DOHH2 (cell line): ENCODE data around the gene MRPL44.

Experiments
- H3F3A ChIP-seq: fragments of 200-600 bp; sonication (generic), shearing (Covaris generic); 2 replicates; pipeline ENCODE4 v1.6.0; 2016; ENCODE audit warnings: antibody characterized with exemption, mild to moderate bottlenecking; ENCODE audit not compliant: control insufficient read depth, insufficient read depth
- H3K27ac ChIP-seq: fragments of 200-600 bp; sonication (generic); 2 replicates; pipeline ENCODE4 v1.5.1; 2014; ENCODE audit warnings: low read depth, mild to moderate bottlenecking, low read length, moderate library complexity
- H3K27me3 ChIP-seq: fragments of 200-600 bp; sonication (generic); 2 replicates; pipeline ENCODE4 v1.6.1; 2014; ENCODE audit warnings: mild to moderate bottlenecking, low read length, mixed read lengths; ENCODE audit not compliant: control insufficient read depth
- H3K36me3 ChIP-seq: fragments of 200-600 bp; sonication (generic); 2 replicates; pipeline ENCODE4 v1.6.1; 2014; ENCODE audit warnings: mild to moderate bottlenecking, low read length, moderate library complexity, mixed read lengths; ENCODE audit not compliant: control insufficient read depth
- H3K4me1 ChIP-seq: fragments of 200-600 bp; sonication (generic); 2 replicates; pipeline ENCODE4 v1.6.1; 2014; ENCODE audit warnings: mild to moderate bottlenecking, low read length, mixed read lengths; ENCODE audit not compliant: control insufficient read depth
- H3K4me2 ChIP-seq: fragments of 200-600 bp; sonication (generic); 2 replicates; pipeline ENCODE4 v1.6.0; 2014; ENCODE audit warnings: mild to moderate bottlenecking, low read length, moderate library complexity
- H3K4me3 ChIP-seq: fragments of 200-600 bp; sonication (generic); 2 replicates; pipeline ENCODE4 v1.5.1; 2014; ENCODE audit warnings: mild to moderate bottlenecking, low read length, mixed read lengths
- H3K79me2 ChIP-seq: fragments of 200-600 bp; sonication (generic); 2 replicates; pipeline ENCODE4 v1.6.1; 2014; ENCODE audit warnings: mild to moderate bottlenecking, low read length, mixed read lengths; ENCODE audit not compliant: control insufficient read depth
- H3K9me2 ChIP-seq: fragments of 200-600 bp; sonication (generic); replicated peaks from 2 replicates; pipeline ENCODE4 v1.6.1; 2014; ENCODE audit warnings: mild to moderate bottlenecking, low read length, mixed read lengths; ENCODE audit not compliant: control insufficient read depth
- H3K9me3 ChIP-seq: fragments of 200-600 bp; sonication (generic); 2 replicates; pipeline ENCODE4 v1.6.1; 2014; ENCODE audit warnings: antibody characterized with exemption, low read length, mixed read lengths; ENCODE audit not compliant: control insufficient read depth, insufficient read depth
- H4K20me1 ChIP-seq: fragments of 200-600 bp; sonication (generic); 2 replicates; pipeline ENCODE4 v1.6.0; 2014; ENCODE audit warnings: low read depth, mild to moderate bottlenecking, antibody characterized with exemption, low read length, moderate library complexity; ENCODE audit not compliant: control insufficient read depth, insufficient read depth
- CTCF ChIP-seq: fragments of 200-600 bp; sonication (generic); IDR thresholded peaks from one replicate; pipeline ENCODE4 v1.5.1; 2014; ENCODE audit warnings: antibody characterized with exemption, mild to moderate bottlenecking, low read depth, low read length; ENCODE audit not compliant: poor library complexity, severe bottlenecking
- EZH2phosphoT487 ChIP-seq: fragments of 200-600 bp; sonication (generic); IDR thresholded peaks from 2 replicates; pipeline ENCODE4 v1.6.1; 2017; ENCODE audit warnings: borderline replicate concordance, mild to moderate bottlenecking, antibody characterized with exemption, low read length, moderate library complexity, mixed read lengths

MRPL44 gene

GRCh38 chr2:223967981-223968380 is 10.7 kb downstream of the MRPL44 start:
- no peak overlapping the region for H3K4me2 ChIP-seq
- H4K20me1 ChIP-seq, result 0 out of 2 replicates have a peak, but pooled peaks cover 6% of the 10 kb centered on the region
- peaks cover 58% of the 10 kb centered on the region for H3K36me3 ChIP-seq
- no peak overlapping the region for H3K27ac ChIP-seq
- no peaks in the 10 kb centered on the region for H3K9me2 ChIP-seq
- H3F3A ChIP-seq, result peaks cover 10% of the 10 kb centered on the region
- H3K4me1 ChIP-seq, result no peaks in the 10 kb centered on the region
- peaks cover 22% of the 10 kb centered on the region for H3K79me2 ChIP-seq
- TF ChIP-seq EZH2phosphoT487 (no peak), CTCF (no peak)
- no peaks in the 10 kb centered on the region for H3K9me3 ChIP-seq
- H3K27me3 ChIP-seq, result no peaks in the 10 kb centered on the region
- no peak overlapping the region for H3K4me3 ChIP-seq

DNA sequence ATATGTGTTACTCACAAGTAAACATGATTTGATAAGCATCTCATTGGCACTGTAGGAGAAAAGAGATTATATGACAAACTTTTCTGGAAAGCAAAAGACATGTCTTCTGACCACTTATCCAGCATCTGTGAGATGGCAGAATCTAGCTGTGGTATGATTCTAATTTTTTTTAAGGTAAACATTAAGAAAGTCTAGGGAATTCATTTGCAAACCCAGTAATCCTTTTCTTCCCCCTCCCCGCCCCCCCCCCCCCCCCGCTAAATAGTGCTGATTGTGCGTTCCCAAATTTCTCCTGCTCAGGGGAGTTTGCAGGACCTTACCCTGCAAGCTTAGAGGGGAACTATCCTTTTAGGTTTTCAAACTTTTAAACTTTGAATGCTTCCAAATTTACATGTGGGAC is 12.1 kb downstream of the MRPL44 start:
- H3K4me3 ChIP-seq, result no peak overlapping the region
- peaks cover 47% of the 10 kb centered on the region for H3K36me3 ChIP-seq
- no peaks in the 10 kb centered on the region for H3K27me3 ChIP-seq
- no peaks in the 10 kb centered on the region for H3K9me2 ChIP-seq
- no peak for TF ChIP-seq CTCF
- no peak for TF ChIP-seq EZH2phosphoT487
- H3K79me2 ChIP-seq, result peaks cover 11% of the 10 kb centered on the region
- no peak overlapping the region for H3K4me2 ChIP-seq
- H3K4me1 ChIP-seq, result no peaks in the 10 kb centered on the region
- H3K27ac ChIP-seq, result no peak overlapping the region
- H3F3A ChIP-seq, result peaks cover 10% of the 10 kb centered on the region
- 0 out of 2 replicates have a peak, but pooled peaks cover 6% of the 10 kb centered on the region for H4K20me1 ChIP-seq
- H3K9me3 ChIP-seq, result no peaks in the 10 kb centered on the region

DNA sequence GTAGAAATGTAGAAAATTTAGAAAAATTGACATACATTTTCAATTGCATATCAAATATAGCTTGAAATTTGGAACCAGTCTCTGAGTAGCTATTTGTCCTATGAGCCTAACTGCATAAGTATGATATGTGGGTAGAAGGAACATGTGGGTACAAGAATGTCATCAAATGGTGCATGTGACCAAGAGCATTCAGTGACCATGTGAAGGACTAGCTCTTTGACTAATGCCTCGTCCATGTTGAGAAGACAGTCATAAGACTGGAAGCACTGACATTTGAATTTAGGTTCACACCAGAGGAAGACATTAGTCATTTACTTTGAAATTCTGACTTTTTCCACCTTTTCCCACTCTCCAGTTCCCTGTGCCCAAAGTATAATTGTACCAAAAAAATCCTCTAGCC is 12.6 kb downstream of the MRPL44 start:
- Histone ChIP-seq H3K4me1 (no peaks in the 10 kb centered on the region), H3K4me2 (no peak overlapping the region), H3F3A (peaks cover 10% of the 10 kb centered on the region), H3K27me3 (no peaks in the 10 kb centered on the region), H3K4me3 (no peak overlapping the region), H4K20me1 (0 out of 2 replicates have a peak, but pooled peaks cover 1% of the 10 kb centered on the region), H3K9me2 (no peaks in the 10 kb centered on the region), H3K79me2 (peaks cover 6% of the 10 kb centered on the region), H3K9me3 (no peaks in the 10 kb centered on the region), H3K27ac (no peak overlapping the region), H3K36me3 (peaks cover 42% of the 10 kb centered on the region)
- no peak for TF ChIP-seq EZH2phosphoT487
- no peak for TF ChIP-seq CTCF
